Right renal cortex interstitium (tissue), 3 donors: ENCODE results near the gene TMA16. TPM values are rescaled to one million over a fixed set of nuclear protein-coding genes. Genes with fewer than 3 reads are reported as not detected.
"Not testable (repeated sequence)": the region's sequence is repeated elsewhere in the genome, so short reads cannot be mapped to it uniquely, and the experiment has no call there.

Source experiments
- DNase-seq, 3 donors: peaks; one replicate each; pipeline ENCODE4 v3.0.0-alpha.2; 2013; ENCODE audit warnings: low read depth in 3 of 3, low spot score in 2 of 3
- polyA plus RNA-seq, 3 donors: library from polyadenylated mRNA; unstranded; fragments of 120-200 nt; gene quantifications; one replicate each; pipeline ENCODE4 v1.2.1, GENCODE V29; 2013; ENCODE audit not compliant: insufficient read length in 3 of 3

The TMA16 gene
- 10 to 100 TPM; 32.1 to 42.4 (median 39.0) TPM for polyA plus RNA-seq

GRCh38 chr4:163494360-163495241 lies at the start of gene TMA16:
TSS of gene TMA16 (plus strand) at chr4:163494690. CDS start at chr4:163494802, 112 bp downstream.
- peak; percentile 80 to 87 (median 85) for DNase-seq

DNA sequence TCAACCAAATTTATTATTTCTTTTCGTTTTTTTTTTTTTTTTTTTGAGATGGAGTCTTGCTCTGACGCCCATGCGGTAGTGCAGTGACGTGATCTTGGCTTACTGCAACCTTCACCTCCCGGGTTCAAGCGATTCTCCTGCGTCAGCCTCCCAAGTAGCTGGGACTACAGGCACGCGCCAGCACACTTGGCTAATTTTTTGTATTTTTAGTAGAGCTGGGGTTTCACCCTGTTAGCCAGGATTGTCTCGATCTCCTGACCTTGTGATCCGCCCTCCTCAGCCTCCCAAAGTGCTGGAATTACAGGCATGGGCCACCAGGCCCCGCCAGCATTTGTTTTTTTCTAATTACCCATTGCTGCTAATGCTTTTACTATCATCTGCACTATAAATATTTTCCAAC lies 47.5 kb upstream of the TMA16 start:
- DNase-seq, result not testable (repeated sequence)

DNA sequence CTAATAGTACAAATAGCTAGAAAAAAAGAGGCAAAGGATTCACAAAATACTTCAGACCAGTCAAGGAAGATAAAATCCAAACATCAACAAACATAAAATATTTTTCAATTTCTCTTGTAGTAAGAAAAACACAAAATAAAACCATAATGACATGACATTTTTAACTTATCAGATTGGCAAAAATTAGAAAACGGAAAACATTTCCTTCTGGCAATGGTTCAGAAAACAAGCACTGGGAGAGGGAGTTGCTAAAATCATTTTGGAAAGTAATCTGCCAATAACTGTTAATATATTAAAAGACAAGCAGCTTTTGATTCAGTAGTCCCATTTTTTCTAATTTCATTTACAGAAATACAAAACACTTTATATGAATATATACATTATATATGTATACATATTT lies 47.0 kb upstream of the TMA16 start:
- DNase-seq, result no peak

DNA sequence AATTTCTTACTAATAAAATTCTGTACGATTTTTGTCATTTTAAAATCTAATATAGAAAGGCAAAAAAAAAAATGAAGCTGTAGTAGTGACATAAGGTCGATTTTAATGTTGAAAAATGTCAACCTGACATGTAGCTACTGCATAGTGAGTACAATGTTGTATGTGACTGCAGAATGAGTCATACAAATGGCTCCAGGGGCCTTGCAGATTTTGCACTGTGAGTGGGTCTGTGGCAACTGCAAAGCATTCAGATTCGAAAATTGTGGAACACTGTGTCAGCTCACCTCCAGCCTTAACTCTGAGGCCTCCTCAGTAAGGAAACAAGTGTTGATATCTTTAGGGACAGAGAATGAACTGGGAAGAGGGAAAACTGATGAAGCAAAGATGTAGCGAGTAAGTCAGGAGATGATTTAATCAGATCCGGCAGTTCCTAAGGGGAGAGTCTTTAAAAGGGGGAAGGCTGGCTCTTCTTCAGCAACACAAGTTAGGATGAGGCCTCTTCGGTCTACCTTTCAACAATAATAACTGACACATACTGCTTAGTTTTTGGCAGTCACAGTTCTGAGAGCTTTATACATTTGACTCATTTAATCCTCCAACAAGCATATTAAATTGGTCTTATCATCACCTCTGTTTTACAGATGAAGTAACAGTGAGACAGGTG lies 45.8 kb upstream of the TMA16 start:
- DNase-seq, result no peak

GRCh38 chr4:163462556-163462955 lies 31.9 kb upstream of the TMA16 start:
- no peak for DNase-seq

DNA sequence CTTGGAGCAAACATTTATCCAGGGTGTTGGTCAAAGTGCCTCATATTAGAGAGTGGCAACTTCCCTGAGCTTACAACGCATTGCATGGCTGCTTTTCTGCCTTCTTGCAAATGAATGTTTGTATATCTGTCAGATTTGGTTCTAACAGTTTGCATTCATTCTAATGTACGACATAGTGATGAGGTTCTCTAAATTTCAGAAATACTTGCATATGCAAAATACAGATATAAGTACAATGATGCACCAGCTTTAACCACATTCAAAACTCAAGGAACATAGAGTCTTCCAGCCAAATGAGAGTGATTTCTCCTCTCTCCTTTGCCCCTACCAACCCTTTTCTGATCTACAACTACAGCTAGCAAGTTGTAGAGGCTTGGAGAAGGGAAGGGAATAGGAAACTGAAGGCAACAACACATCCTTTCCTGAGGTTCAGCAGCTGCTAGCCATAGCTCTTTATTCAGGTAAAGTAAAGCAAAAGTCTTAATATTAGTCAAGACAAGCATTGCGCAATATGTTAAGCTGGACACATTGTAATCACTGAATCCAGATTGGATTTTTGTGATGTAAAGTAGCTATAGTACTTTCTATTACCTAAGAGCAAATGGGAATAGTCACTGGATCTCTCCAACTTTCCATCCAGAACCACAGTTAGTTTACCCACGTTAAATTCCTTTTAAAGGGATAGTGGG lies 27.3 kb upstream of the TMA16 start:
- no peak for DNase-seq

DNA sequence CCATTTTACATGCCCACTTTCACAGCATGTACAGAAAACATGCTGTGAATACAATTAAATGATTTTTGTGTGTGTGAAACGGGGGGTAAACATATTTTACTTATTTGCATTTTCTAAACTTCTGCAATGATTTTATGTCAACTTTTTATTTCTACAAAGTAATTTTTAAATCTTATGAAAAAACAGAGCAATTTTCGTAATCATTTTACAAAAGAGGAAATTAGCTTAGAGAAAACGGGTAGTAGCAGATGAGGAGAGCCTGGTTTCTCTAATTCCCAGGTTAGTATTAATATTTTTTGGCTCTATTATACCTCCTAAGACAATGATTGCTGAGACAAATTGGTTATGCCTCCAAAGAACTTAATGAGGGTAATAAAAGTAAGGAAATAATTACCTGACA lies 24.1 kb upstream of the TMA16 start:
- no peak for DNase-seq

GRCh38 chr4:163473130-163473529 lies 21.4 kb upstream of the TMA16 start:
- DNase-seq, result no peak

GRCh38 chr4:163473576-163473975 lies 20.9 kb upstream of the TMA16 start, which contains the start of gene TKTL2:
TSS of gene TKTL2 (minus strand) at chr4:163473754. CDS start at chr4:163473734, 20 bp downstream.
- DNase-seq, result no peak

DNA sequence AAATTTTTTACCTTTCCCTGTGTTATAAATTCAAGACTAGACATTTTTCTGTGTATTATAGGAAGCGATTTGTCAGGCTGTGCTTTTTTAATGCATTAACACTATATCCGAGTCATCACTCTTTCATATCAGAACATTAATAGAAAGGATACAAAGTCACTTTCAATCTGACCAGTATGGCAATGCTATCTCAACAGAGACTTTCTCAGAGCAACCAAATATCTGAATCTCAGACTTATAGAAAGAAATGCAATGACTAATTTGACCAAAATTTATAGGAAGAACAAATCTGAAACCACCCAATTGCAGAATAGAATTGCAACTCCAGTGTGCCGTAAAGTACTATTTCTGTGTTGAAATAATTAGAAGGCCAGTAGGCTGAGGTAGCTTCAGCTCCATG lies 20.5 kb upstream of the TMA16 start:
- DNase-seq, result no peak

DNA sequence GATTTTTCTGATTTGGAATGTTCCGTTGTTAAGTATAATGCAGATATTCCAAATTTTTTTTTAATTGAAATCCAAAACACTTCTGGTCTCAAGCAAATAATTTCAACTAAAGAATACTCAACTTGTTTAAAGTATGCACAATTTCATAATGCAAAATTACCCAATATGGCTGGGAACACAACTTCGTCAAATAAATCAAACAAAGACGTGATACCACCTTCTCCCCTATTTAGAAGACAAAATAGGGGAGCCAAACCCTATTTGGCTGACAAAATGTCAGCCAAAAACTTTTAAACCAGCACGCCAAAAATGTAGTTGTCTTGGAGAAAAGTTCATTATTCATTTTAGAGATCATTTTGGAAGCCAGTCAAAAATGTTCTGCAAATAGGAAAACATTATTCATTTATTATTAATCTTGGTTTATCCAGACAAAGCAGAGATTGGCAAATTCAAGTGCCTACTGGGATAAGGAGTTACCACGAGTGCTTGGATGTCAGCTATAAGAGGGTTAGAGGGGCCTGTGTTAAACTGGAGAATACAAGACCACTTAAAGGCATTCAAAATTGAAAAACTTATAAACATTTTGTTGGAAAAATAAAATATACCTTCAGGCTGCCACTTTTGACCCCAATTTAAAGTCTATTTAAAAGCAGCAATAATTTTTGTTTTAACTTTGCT lies 17.6 kb upstream of the TMA16 start:
- no peak for DNase-seq

DNA sequence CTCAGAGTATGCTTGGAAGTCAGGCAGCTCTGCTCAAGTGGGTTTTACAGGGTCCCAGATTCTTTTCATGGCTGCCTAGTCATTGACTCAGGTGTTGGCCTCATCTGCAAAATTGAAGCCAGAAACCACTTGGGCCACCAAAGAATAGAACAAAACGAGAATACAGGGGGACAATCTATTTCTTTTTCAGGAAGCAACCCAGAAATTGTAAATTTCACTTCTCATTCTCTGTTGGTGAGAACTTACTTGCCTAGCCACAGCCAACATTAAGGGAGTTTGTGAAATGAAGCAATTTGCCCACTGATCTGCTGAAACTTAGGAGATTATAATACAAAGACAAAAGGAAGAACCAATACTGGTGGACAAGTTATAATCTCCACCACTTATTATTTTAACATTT lies 12.3 kb upstream of the TMA16 start:
- no peak for DNase-seq

DNA sequence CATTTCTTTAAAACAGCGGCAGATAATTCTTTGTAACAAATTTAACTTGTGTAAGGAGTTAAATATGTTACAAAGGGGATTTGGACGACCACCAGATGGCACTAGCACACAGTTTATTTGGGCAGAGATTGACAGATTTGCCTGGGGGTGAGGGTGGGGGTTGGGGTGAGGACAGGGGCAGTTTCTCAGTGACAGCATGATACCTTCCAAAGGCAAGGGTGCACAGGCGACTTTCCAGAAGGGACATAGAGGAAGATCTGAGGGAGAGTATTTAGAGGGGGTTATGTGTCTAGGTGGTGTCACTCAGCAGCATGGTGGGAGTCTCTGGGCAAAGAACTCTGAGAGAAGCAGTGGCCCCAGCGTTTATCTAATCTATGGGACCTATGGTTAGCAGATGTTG lies 9.6 kb upstream of the TMA16 start:
- DNase-seq, result no peak

DNA sequence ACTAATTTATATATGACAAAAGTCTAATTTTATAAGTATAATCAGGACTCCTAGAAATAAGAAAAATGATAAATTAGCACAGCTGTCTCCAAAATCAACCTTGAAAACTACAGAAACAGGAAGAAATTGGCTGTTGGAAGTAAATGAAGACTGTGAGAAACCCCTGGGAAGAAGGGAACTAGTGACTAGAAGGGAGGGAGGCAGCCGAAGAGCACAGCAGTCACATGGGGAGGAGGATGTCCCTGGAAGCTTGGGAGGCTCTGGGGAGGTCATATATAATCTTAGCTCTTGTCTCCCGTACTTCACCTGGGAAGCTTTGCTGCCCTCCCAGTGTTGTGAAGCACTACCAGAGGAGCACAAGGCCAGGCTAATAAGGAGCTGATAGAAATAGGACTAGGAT lies 8.9 kb upstream of the TMA16 start:
- DNase-seq, result no peak

- DNase-seq, result no peak
Observed at GRCh38 chr4:163486321-163486720, 8.2 kb upstream of the TMA16 start.

DNA sequence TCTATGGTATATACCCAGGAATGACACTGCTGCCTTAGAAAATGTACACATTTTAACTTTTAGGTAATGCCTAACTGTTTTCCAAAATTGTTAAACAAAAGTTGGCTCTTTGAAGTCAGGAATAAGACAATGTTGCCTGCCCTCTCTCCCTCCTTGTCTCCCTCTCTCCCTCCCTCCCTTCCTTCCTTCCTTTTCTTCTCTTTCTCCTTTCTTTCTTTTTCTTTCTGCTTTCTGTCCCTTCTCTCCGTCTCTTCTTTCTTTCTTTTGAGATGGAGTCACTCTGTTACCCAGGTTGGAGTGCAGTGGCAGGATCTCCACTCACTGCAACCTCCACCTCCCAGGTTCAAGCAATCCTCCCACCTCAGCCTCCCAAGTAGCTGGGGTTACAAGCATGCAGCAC lies 4.6 kb upstream of the TMA16 start:
- no peak for DNase-seq

GRCh38 chr4:163492951-163493504 lies 1.5 kb upstream of the TMA16 start:
- DNase-seq, result no peak

DNA sequence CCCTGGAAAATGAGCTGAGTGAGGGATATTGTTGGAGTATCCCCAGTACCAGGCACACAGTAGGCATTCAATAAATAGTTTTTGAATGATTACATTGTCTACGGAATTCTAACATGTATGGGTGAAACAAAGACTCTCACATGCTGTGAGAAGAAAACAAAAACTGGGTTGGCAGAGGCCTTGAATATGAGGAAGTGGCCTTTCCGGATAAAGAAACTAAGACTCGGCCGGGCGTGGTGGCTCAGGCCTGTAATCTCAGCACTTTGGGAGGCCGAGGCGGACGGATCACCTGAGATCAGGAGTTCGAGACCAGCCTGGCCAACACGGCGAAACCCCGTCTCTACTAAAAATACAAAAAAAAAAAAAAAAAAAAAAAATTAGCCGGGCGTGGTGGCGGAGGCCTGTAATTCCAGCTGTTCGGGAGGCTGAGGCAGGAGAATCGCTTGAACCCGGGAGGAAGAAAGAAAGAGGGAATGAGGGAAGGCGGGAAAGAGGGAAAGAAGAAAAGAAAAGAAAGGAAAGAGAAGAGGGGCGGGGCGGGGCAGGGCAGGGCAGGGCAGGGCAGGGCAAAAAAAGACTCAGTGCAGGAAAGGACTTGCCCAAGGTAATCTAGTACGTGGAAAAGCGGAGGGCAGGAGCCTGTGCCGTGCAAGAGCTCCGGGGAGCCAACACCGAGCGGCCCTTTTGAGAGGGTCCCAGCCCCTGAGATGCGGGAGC lies 689 bp upstream of the TMA16 start:
- no peak for DNase-seq

GRCh38 chr4:163495900-163496299 lies 1.4 kb downstream of the TMA16 start:
- no peak for DNase-seq

DNA sequence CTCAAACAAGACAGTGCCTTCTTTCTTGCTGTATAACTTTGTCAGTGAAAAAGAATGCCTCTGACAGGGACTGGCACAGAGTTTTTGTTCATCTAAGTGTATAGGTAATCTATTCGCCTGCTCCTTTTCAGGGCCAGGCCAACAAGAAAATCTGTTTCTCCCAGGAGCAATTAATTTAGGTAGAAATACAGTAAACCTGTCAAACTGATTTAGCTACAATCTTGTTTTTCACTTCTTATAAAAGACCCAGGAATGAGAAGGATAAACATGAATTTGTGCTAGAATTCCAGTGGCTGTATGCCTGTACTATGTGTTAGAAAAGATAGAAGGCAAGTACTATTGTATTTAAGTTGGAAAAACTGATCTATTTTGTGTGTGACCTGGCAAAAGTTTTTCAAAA lies 6.1 kb downstream of the TMA16 start:
- DNase-seq, result no peak
